ENCODE measurements around the gene THRA.

The THRA gene

DNA sequence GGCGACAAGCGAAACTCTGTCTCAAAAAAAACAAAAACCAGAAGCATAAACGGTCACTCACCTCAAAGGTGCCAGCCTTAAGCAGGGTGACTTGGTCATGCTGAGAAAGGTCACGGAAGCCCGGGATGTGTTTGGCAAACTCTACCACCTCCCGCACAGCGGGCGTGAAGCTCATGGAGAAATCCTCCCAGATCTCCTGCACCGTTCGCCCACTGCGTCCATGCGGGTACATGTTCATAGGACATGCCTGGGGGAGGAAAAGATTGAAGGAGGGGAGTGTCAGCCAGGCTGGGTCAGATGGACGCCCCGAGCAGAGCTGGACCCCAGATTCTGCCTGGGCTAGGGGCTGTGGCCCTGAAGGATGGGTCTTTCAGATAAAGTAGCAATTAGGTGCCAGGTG, 32.1 kb downstream of the THRA start:
- POLR2A ChIA-PET (ENCODE audit: low non-redundant PET), result no interaction called here
- CTCF ChIA-PET, result interaction anchor here (0.7 kb wide), 1 partner anchor 61 kb away, joined by 5 read pairs; no protein-coding TSS in a partner anchor
- no peak for DNase-seq (ENCODE audit: low spot score)
- TF ChIP-seq CTCF (conservative IDR thresholded peaks at IDR 0.05; ENCODE audit: low read depth), result no peak
- H3K27ac ChIP-seq, result peak overlapping the region; percentile 98

DNA sequence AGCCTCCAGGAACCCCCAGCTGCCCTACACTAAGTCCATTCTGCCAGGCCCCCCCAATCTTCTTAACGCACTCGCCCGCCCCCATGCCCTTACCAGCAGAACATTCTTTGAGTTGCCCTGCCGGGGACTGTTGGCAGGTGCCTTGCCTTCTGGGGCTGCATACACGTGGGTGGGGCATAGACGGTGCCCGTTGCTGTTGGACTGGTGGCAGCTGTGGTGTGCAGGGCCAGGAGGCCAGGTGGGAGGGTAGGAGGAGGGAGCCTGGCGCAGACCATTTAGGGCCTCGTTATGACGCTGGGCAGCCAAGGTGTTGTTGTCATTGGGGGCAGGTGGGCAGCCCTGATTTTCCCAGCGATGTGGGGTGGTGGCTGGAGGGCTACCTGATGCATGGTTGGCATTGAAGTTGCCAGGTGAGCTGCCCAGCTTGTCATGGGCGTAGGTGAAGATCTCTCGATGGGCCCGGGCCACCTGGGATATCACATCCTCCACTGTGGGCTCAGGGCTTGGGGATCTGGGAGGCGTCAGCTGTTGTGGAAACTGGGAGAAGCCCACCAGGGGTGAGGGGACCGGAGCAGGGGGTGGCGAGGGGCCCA, 32.7 kb downstream of the THRA start:
- no peak for DNase-seq (ENCODE audit: low spot score)
- ChIA-PET POLR2A (ENCODE audit: low non-redundant PET) (no interaction called here), CTCF (interaction anchor here (0.7 kb wide), 1 partner anchor 60 kb away, joined by 5 read pairs; no protein-coding TSS in a partner anchor)
- no peak for TF ChIP-seq CTCF (conservative IDR thresholded peaks at IDR 0.05; ENCODE audit: low read depth)
- H3K27ac ChIP-seq, result peak overlapping the region; percentile 98

- peak overlapping the region; percentile 98 for H3K27ac ChIP-seq
- POLR2A ChIA-PET (ENCODE audit: low non-redundant PET), result no interaction called here
- no peak for TF ChIP-seq CTCF (conservative IDR thresholded peaks at IDR 0.05; ENCODE audit: low read depth)
- CTCF ChIA-PET, result no interaction called here
- no peak for DNase-seq (ENCODE audit: low spot score)
These were observed 33.4 kb downstream of the THRA start for GRCh38 chr17:40095944-40096791.

GRCh38 chr17:40097087-40097486, 34.3 kb downstream of the THRA start:
- H3K27ac ChIP-seq, result peak overlapping the region; percentile 98
- CTCF ChIA-PET, result interaction anchor here (0.6 to 0.9 kb wide), 2 partner anchors 11 to 38 kb away, joined by 3 read pairs; no protein-coding TSS in a partner anchor
- no peak for DNase-seq (ENCODE audit: low spot score)
- TF ChIP-seq CTCF (conservative IDR thresholded peaks at IDR 0.05; ENCODE audit: low read depth), result no peak
- POLR2A ChIA-PET (ENCODE audit: low non-redundant PET), result no interaction called here

DNA sequence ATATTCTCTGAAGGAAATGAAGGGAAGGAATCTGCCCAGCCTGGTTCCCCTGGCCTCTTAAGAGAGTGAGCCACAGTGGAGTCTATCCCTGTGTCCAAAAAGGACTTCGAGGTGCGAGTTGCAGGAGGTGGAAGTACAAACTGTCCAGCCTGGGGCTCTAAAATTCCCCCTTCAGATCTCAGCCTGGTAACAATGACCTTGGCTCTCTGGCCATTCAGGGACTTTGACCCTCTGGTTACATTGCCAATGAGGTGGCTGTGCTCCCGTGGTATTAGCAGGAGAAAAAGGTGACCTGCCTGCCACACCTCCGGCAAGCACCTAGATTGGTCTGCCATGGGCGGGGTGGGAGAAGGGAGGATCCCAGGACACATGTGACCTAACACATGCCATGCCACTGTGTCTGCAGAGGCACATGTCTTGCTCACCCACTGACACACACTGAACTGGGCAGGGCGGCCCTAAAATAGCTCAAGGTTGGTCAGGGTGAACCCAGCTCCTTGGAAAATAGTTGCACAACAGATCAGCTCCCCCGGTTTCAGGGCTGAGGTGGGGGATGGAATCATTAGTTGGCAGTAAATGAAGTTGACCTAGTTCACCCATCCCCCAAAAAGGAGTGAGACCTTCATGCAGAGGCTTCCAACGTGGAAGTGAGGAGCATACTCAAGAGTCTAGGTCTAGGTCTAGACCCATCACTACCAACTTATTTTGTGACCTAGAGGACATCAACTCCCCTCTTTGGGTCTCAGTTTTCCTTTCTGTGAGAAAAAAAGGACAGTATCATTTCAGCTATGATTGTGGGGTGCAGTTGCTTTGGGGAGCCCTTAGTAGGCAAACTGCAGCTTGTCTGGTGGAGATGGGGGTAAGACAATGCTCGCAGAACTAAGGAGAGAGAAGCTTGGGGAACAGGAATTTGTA, 35.4 kb downstream of the THRA start:
- peak overlapping the region; percentile 98 for H3K27ac ChIP-seq
- POLR2A ChIA-PET (ENCODE audit: low non-redundant PET), result interaction anchor here (1.1 kb wide), 1 partner anchor 14 kb away, joined by 3 read pairs; no protein-coding TSS in a partner anchor
- no peak for TF ChIP-seq CTCF (conservative IDR thresholded peaks at IDR 0.05; ENCODE audit: low read depth)
- CTCF ChIA-PET, result interaction anchor here (0.5 to 1.0 kb wide), 5 partner anchors 11 to 248 kb away, joined by 3 to 9 read pairs (median 6); no protein-coding TSS in a partner anchor
- peak; percentile 55 for DNase-seq (ENCODE audit: low spot score)
